WTC11 (cell line): ENCODE measurements around the gene SDR42E2. TPM values are rescaled to one million over a fixed set of nuclear protein-coding genes. Genes with fewer than 3 reads are reported as not detected.
A peak's percentile ranks its signal among the peaks of the same experiment; 100 is the strongest.

Source experiments
- ATAC-seq: fragments of 200-7000 bp; cut with Tn5 transposase; 2 replicates; pipeline ENCODE4 v1.10.0; 2021; ENCODE audit warnings: mild to moderate bottlenecking, moderate library complexity
- CTCF ChIA-PET: fragments of 300-600 bp; sonication (Branson Sonifier 250); formaldehyde crosslinking; loops from one replicate; lab custom pipeline; 2021; ENCODE audit warnings: antibody characterized with exemption; lab: Charles Lee
- POLR2A ChIA-PET: fragments of 350-600 bp; sonication (Branson Sonifier 250); formaldehyde crosslinking; loops from one replicate; lab custom pipeline; 2021; ENCODE audit warnings: antibody characterized with exemption; lab: Charles Lee
- DNase-seq: peaks from one replicate; pipeline ENCODE4 v3.0.0; 2021; ENCODE audit warnings: low spot score
- H3K27ac Mint-ChIP-seq: 2 replicates; pipeline ENCODE4 v1.8.0; 2021; ENCODE audit warnings: mixed read lengths
- H3K27me3 Mint-ChIP-seq: 2 replicates; pipeline ENCODE4 v1.8.0; 2021; ENCODE audit warnings: low read depth, mild to moderate bottlenecking, moderate library complexity, mixed read lengths
- H3K36me3 Mint-ChIP-seq: 2 replicates; pipeline ENCODE4 v1.8.0; 2021; ENCODE audit warnings: mixed read lengths
- H3K4me1 Mint-ChIP-seq: 2 replicates; pipeline ENCODE4 v1.8.0; 2022; ENCODE audit warnings: mixed read lengths
- H3K4me3 Mint-ChIP-seq: 2 replicates; pipeline ENCODE4 v1.8.0; 2021; ENCODE audit warnings: mild to moderate bottlenecking, moderate library complexity, mixed read lengths
- H3K9me3 Mint-ChIP-seq: 2 replicates; pipeline ENCODE4 v1.8.0; 2021; ENCODE audit warnings: mixed read lengths
- ARID4B ChIP-seq: sonication (generic); formaldehyde crosslinking; IDR thresholded peaks from 2 replicates; pipeline ENCODE4 v1.8.0; 2023; ENCODE audit warnings: missing genetic modification reagents, mild to moderate bottlenecking, borderline replicate concordance
- CREB1 ChIP-seq: sonication (generic); formaldehyde crosslinking; IDR thresholded peaks from 2 replicates; pipeline ENCODE4 v1.8.0; 2023; ENCODE audit warnings: mild to moderate bottlenecking, missing genetic modification reagents
- CREM ChIP-seq: sonication (generic); formaldehyde crosslinking; IDR thresholded peaks from 2 replicates; pipeline ENCODE4 v1.8.1; 2022; ENCODE audit warnings: mild to moderate bottlenecking, missing genetic modification reagents, moderate library complexity
- E2F1 ChIP-seq: sonication (generic); formaldehyde crosslinking; IDR thresholded peaks from 2 replicates; pipeline ENCODE4 v1.8.0; 2022; ENCODE audit warnings: mild to moderate bottlenecking, missing genetic modification reagents
- EMX1 ChIP-seq: fragments of 250-450 bp; sonication (Bioruptor Pico); IDR thresholded peaks from 2 replicates; pipeline ENCODE4 v1.8.0; 2021; ENCODE audit warnings: mild to moderate bottlenecking
- ETV6 ChIP-seq: sonication (generic); formaldehyde crosslinking; IDR thresholded peaks from 2 replicates; pipeline ENCODE4 v1.8.1; 2022; ENCODE audit warnings: mild to moderate bottlenecking, missing genetic modification reagents
- MLX ChIP-seq: sonication (generic); formaldehyde crosslinking; IDR thresholded peaks from 2 replicates; pipeline ENCODE4 v1.8.1; 2023; ENCODE audit warnings: mild to moderate bottlenecking, missing genetic modification reagents, moderate library complexity
- SMAD3 ChIP-seq: sonication (generic); formaldehyde crosslinking; IDR thresholded peaks from 2 replicates; pipeline ENCODE4 v1.8.0; 2022; ENCODE audit warnings: missing genetic modification reagents, mild to moderate bottlenecking, borderline replicate concordance
- SP1 ChIP-seq: sonication (generic); formaldehyde crosslinking; conservative IDR thresholded peaks from 2 replicates; pipeline ENCODE4 v1.8.1; 2022; ENCODE audit warnings: missing genetic modification reagents
- STAT6 ChIP-seq: sonication (generic); formaldehyde crosslinking; conservative IDR thresholded peaks from 2 replicates; pipeline ENCODE4 v1.8.1; 2023; ENCODE audit warnings: mild to moderate bottlenecking, low read depth, missing genetic modification reagents, moderate library complexity
- TEAD4 ChIP-seq: sonication (generic); formaldehyde crosslinking; IDR thresholded peaks from 2 replicates; pipeline ENCODE4 v1.8.0; 2022; ENCODE audit warnings: mild to moderate bottlenecking, missing genetic modification reagents
- ZBTB21 ChIP-seq: sonication (generic); formaldehyde crosslinking; IDR thresholded peaks from 2 replicates; pipeline ENCODE4 v1.8.1; 2023; ENCODE audit warnings: mild to moderate bottlenecking, missing genetic modification reagents, borderline replicate concordance
- ZNF121 ChIP-seq: sonication (generic); formaldehyde crosslinking; IDR thresholded peaks from 2 replicates; pipeline ENCODE4 v1.8.0; 2023; ENCODE audit warnings: missing genetic modification reagents
- ZNF138 ChIP-seq: sonication (generic); formaldehyde crosslinking; conservative IDR thresholded peaks from 2 replicates; pipeline ENCODE4 v1.8.1; 2022; ENCODE audit warnings: mild to moderate bottlenecking, moderate library complexity, missing genetic modification reagents
- ZNF281 ChIP-seq: sonication (generic); formaldehyde crosslinking; IDR thresholded peaks from 2 replicates; pipeline ENCODE4 v1.8.0; 2023; ENCODE audit warnings: mild to moderate bottlenecking, missing genetic modification reagents
- ZNF423 ChIP-seq: fragments of 250-450 bp; sonication (Bioruptor Pico); IDR thresholded peaks from 2 replicates; pipeline ENCODE4 v2.1.2; 2022; ENCODE audit warnings: mild to moderate bottlenecking, moderate library complexity
- ZSCAN18 ChIP-seq: fragments of 250-450 bp; sonication (Bioruptor Pico); IDR thresholded peaks from 2 replicates; pipeline ENCODE4 v2.1.2; 2022; ENCODE audit warnings: mild to moderate bottlenecking, moderate library complexity
- total RNA-seq: library from RNA; stranded (reverse); gene quantifications from 3 replicates; pipeline ENCODE4 v1.2.3, GENCODE V29; 2021

SDR42E2 gene
- total RNA-seq, 1 experiment from 2014 or later: 0.13 TPM

- ATAC-seq (no peak), DNase-seq (no peak)
- H3K9me3 Mint-ChIP-seq: no peaks in the 10 kb centered on the region
- peaks cover 21% of the 10 kb centered on the region for H3K4me1 Mint-ChIP-seq
- TF ChIP-seq EMX1 (CRISPR knock-in tag) (no peak), E2F1 (no peak), CREM (no peak), ZNF138 (CRISPR knock-in tag) (no peak), ZBTB21 (CRISPR knock-in tag) (no peak), MLX (CRISPR knock-in tag) (no peak), ARID4B (CRISPR knock-in tag) (no peak)
- ChIA-PET POLR2A (no interaction called here), CTCF (interaction anchor here (1.3 to 1.7 kb wide), 2 partner anchors 11 to 101 kb away, joined by 3 to 5 read pairs; partner anchors contain the start of gene EEF2K)
- H3K36me3 Mint-ChIP-seq: no peaks in the 10 kb centered on the region
- peaks cover 5% of the 10 kb centered on the region for H3K27me3 Mint-ChIP-seq
- no peak overlapping the region for H3K27ac Mint-ChIP-seq
- H3K4me3 Mint-ChIP-seq: peak overlapping the region; percentile 89
Observed at GRCh38 chr16:22194707-22195444, 32.6 kb downstream of the SDR42E2 start.

- no peak for DNase-seq
- ChIA-PET CTCF (interaction anchor here (1.3 to 1.7 kb wide), 2 partner anchors 11 to 101 kb away, joined by 3 to 5 read pairs; partner anchors contain the start of gene EEF2K), POLR2A (no interaction called here)
- no peaks in the 10 kb centered on the region for H3K9me3 Mint-ChIP-seq
- ATAC-seq: no peak
- H3K27me3 Mint-ChIP-seq: peaks cover 3% of the 10 kb centered on the region
- no peaks in the 10 kb centered on the region for H3K36me3 Mint-ChIP-seq
- H3K4me1 Mint-ChIP-seq: peaks cover 21% of the 10 kb centered on the region
- H3K4me3 Mint-ChIP-seq: peak overlapping the region; percentile 89
- no peak overlapping the region for H3K27ac Mint-ChIP-seq
- TF ChIP-seq ZNF423: no peak
- no peak for TF ChIP-seq ZSCAN18 (CRISPR knock-in tag)
- TF ChIP-seq SP1: no peak
- no peak for TF ChIP-seq ZNF121 (CRISPR knock-in tag)
- no peak for TF ChIP-seq CREB1 (CRISPR knock-in tag)
- no peak for TF ChIP-seq STAT6 (CRISPR knock-in tag)
- no peak for TF ChIP-seq ZNF281 (CRISPR knock-in tag)
- TF ChIP-seq ETV6 (CRISPR knock-in tag): no peak
- no peak for TF ChIP-seq SMAD3 (CRISPR knock-in tag)
- no peak for TF ChIP-seq TEAD4 (CRISPR knock-in tag)
- TF ChIP-seq E2F1: no peak
- no peak for TF ChIP-seq CREM
Observed at GRCh38 chr16:22195445-22195694, 33.1 kb downstream of the SDR42E2 start.
